CD4-positive, alpha-beta T cell treated with Interleukin-4 for 4 hours (primary cell): Measurements from ENCODE around the gene ST7.
A peak's percentile ranks its signal among the peaks of the same experiment; 100 is the strongest.
"Not testable (repeated sequence)": the region's sequence is repeated elsewhere in the genome, so short reads cannot be mapped to it uniquely, and the experiment has no call there.

ENCODE experiments used
- DNase-seq: peaks from one replicate; pipeline ENCODE4 v3.0.0-alpha.2; 2020

ST7 gene

DNA sequence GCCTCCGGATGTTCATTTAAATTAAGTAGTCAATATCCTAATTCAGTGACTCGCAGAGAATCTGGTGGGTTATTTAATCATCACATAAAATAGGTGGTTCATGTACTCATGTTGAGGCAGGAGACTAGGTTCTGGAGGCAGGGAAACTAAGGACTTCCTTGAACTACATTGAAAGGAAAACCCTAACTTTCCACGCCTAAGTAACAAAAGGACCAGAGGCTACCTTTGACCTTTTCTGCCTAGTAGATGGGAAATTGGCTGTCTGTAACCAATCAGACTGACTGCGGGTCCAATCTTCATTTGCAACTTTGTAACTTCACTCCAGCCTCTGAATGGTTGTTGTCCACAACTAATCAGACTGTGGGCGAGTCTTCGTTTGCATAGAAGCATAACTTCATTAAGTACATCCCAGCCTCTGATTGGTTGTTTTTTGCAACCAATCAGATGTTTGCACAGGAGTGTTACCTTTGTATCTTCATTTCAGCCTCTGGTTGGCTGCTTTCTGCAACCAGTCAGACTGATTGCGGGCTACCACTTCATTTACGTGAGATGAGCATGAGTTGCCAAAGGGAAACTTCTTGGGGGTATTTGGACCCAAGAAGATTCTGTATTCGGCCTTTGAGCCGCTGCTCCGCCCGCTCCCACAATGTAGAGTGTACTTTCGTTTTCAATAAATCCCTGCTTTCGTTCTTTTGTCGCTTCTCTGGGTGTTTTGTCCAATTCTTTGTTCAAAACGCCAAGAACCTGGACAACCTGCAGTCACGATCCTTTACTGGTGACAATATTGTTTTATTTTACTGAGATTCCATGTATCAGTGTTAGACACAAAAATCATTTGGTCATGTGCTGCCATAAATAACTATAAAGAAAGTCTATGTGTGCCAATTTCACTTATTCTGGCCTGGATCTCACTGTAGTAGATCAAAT lies 1.7 kb upstream of the ST7 start:
- DNase-seq: no peak

DNA sequence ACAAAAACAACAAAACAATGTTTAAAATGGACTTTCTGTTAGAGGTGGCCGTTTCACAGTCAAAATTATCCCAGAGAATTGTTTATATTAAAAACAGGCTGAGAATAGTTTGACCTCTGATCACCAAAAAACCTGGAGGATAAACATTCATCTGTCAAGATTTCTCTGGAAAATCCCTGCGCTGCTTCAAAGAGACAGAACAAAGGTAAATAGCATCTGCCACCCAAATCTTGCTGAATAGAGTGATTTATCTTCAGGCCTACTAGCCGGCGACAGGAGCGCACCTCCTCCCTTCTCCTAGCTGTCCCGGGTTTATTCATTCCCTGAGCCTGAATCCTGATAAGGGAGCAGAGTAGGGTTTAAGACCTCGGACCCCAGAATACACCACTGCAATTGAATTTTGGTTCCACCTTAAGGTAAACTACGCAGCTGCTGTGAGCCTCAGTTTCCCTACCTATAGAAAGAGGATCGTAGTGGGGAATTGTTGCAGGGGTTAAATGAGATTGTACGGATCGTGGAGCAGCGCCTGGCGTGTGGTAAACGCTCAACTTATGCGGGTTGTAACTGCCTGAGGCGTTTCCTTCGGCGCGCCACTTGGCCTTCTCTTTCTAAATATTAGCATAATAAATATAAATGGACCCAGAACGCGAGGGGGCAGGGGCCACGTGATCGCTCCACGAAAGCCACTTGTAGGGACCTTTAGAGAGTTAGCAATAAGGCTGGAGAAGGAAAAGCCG lies 498 bp upstream of the ST7 start:
- DNase-seq: no peak

GRCh38 chr7:116953906-116954838 lies 871 bp downstream of the ST7 start:
- peak; percentile 17 for DNase-seq

- no peak for DNase-seq
These were observed 2.0 kb downstream of the ST7 start for GRCh38 chr7:116955340-116955739.

- no peak for DNase-seq
These were observed 2.6 kb downstream of the ST7 start for GRCh38 chr7:116955801-116956476.

DNA sequence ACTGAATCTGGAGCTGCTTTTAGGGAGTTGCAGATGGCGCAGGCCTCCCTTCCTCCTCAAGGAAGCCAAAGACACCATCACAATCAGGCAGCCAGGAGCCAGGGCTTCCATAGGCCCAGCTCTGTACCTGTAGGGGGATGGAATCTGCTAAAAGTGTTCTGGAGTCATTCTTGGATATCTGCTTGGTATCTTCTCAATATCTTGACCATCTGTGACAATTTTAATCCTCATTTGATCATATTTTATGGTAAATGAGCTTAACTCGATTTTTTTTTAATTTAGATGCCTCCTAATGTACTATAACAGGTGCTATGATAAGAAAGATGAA lies 3.1 kb downstream of the ST7 start:
- DNase-seq: no peak

DNA sequence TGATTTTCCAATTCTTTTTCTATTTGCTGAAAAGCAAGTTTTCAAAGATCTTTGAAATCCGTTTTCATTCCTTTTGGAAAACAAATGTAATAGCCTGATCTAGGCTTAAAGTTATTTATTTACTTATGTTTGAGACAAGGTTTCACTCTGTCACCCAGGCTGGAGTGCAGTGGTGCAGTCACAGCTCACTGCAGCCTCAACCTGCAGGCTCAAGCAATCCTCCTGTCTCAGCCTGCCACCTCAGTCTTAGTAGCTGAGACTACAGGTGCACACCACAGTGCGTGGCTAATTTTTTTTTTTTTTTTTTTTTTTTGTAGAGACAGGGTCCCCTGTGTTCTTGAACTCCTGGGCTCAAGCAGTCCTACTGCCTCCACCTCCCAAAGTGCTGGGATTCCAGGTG lies 4.6 kb downstream of the ST7 start:
- DNase-seq: no peak

GRCh38 chr7:116961966-116962673 lies 8.8 kb downstream of the ST7 start:
- DNase-seq: peak; percentile 30

DNA sequence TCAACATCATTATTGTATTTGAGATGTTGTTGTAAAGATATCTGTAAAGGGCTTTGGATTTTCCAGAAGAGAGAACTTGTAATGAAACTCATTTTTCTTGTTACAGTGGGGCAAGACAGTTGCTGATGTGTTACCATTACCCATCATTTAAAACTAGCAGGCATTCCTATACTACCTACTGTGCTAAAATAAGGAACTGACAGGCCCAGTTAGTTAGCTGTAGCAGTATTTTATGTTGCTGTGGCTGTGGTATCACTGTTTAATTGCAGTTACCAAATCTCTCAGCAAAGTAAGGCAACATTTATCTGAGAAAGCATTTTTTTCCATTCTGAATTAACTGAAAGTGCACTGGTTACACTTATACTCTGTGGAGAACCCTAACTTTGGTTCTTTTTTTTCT lies 9.9 kb downstream of the ST7 start:
- no peak for DNase-seq

- DNase-seq: no peak
These were observed 13.3 kb downstream of the ST7 start for GRCh38 chr7:116966601-116967000.

DNA sequence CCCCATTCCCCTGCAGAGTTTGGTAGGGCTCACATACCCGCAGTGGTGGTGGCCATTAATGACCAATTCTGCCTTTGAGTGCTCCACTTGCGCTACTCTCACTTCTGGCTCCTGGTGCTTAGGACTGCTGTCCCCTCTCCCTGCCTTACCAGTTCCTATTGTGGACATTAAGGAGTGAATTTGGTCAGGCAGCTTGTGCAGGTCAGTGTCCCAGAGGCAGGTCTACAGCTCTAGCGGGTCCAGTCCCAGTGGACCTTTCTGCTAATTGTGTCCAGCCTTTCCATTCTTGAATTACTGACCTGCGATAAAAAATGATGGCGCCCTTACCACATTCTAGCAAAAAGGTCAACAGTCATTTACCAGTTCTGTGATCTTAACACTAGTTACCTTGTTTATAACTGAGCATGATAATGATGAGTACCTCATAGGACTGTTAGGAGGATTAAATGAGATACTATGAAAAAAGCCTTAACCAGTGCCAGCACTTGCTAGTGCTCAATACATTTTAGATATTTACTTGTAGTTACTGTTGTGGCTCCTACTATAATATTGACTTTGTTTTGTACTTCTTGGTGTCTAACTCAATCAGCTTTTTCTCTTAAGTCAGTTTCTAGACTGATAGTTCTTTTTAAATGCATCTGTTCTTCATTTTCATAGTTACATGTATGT lies 14.1 kb downstream of the ST7 start:
- no peak for DNase-seq

DNA sequence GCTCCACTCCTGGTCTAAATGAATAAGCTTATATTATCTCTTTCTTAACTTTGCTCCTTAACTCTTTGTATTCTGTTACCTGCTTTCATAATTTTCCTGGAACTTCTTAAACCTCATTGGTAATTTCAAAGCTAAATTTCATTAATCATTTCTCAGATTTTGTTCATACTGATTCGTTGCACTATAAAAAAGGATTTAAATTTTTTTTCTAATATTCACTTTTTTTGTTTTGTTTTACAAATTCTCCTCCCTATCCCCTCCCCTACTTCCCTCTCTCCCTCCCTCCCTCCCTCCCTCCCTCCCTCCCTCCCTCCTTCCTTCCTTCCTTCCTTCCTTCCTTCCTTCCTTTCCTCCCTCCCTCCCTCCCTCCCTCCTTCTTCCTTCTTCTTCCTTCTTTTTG lies 14.7 kb downstream of the ST7 start:
- DNase-seq: no peak

- DNase-seq: no peak
These were observed 15.3 kb downstream of the ST7 start for GRCh38 chr7:116968631-116969030.

DNA sequence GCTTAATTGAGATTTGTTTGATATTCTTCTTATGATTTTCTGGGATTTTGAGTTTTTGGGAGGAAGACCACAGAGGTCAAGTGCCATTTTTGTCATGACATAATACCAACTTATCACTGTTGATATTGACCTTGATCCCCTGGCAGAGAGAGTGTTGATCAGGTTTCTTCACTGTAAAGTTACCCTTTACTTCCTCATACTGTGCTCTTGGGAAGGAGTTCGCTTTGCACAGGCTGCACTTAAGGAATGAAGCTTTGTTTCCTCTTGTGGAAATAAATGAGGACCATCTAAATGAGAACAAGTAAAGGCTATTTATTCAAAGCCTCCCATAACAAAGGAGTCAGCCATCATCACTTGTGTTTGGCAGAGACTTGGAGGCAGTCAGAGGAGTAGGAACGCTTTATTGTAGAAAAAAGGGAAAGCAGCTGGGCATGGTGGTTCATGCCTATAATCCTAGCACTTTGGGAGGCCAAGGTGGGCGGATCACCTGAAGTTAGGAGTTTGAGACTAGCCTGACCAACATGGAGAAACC lies 16.1 kb downstream of the ST7 start:
- no peak for DNase-seq

GRCh38 chr7:116970238-116970910 lies 17.1 kb downstream of the ST7 start:
- DNase-seq: no peak

DNA sequence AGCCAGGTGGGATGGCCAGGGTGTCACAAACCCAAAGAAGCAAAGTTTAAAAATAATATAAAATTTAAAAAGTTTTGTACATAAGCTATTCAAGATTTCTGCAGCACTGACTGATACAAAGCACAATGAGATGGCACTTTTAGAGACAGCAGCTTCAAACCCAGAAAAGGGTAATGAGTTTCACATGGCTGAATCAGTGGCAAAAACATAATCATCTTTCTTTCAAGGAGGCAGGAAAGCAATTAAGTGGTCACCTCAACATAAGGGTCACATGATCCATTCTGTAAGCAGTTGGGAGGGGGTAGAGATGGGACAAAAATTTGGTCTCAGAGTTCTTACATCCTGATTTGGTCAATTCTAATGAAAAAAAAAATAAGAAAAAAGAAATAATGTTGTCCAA lies 17.9 kb downstream of the ST7 start:
- not testable (repeated sequence) for DNase-seq

DNA sequence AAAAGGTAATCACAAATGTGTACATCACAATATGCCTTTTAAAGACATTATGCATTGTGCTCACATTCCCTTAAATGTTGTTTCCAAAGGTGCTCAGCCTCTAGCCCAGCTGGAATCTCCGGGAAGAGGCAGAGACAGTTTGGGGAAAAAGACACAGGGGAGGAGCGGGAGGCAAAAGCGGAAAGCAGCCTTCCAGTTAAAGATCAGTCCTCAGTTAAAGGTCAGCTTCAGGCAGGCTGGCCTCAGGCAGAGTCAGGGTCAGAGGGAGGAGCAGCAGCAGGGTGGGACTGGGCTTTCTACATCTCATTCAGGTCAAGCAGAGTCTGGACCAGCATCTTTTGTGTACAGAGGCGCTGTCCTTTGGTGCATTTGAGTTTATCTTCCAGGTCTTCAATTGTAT lies 18.6 kb downstream of the ST7 start:
- DNase-seq: no peak

DNA sequence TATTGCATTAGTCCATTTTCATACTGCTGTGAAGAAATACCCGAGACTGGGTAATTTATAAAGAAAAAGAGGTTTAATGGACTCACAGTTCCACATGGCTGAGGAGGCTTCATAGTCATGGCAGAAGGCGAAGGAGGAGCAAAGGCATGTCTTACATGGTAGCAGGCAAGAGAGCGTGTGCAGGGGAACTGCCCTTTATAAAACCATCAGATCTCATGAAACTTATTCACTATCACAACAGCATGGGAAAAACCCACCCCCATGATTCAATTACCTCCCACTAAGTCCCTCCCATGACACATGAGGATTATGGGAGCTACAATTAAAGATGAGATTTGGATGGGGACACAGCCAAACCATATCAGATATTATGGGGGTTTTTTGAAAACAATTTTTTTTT lies 21.7 kb downstream of the ST7 start:
- not testable (repeated sequence) for DNase-seq

- no peak for DNase-seq
These were observed 23.9 kb downstream of the ST7 start for GRCh38 chr7:116977172-116977571.

- no peak for DNase-seq
These were observed 24.7 kb downstream of the ST7 start for GRCh38 chr7:116978006-116978405.

- no peak for DNase-seq
These were observed 26.1 kb downstream of the ST7 start for GRCh38 chr7:116979430-116979829.
